ENCODE results near the gene RBM23.

- no peak for TF ChIP-seq POLR2A (IDR thresholded peaks at IDR 0.05)
- TF ChIP-seq, protein P1, sequence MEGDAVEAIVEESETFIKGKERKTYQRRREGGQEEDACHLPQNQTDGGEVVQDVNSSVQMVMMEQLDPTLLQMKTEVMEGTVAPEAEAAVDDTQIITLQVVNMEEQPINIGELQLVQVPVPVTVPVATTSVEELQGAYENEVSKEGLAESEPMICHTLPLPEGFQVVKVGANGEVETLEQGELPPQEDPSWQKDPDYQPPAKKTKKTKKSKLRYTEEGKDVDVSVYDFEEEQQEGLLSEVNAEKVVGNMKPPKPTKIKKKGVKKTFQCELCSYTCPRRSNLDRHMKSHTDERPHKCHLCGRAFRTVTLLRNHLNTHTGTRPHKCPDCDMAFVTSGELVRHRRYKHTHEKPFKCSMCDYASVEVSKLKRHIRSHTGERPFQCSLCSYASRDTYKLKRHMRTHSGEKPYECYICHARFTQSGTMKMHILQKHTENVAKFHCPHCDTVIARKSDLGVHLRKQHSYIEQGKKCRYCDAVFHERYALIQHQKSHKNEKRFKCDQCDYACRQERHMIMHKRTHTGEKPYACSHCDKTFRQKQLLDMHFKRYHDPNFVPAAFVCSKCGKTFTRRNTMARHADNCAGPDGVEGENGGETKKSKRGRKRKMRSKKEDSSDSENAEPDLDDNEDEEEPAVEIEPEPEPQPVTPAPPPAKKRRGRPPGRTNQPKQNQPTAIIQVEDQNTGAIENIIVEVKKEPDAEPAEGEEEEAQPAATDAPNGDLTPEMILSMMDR (IDR thresholded peaks at IDR 0.05), result no peak
Measured at GRCh38 chr14:22877000-22877501, 41.9 kb downstream of the RBM23 start.
